Activated B cell treated with CpG ODN at 0.5 μM for 24 hours (primary cell): ENCODE measurements around the gene CORO6. TPM values are rescaled to one million over a fixed set of nuclear protein-coding genes. Genes with fewer than 3 reads are reported as not detected.

Source experiments
- ATAC-seq: fragments of 200-7000 bp; cut with Tn5 transposase; one replicate; pipeline ENCODE4 v1.10.0; 2021; ENCODE audit warnings: low read depth, mild to moderate bottlenecking, moderate library complexity
- CTCF ChIA-PET: fragments of 350-600 bp; sonication (Branson Sonifier 250); formaldehyde crosslinking; loops from one replicate; lab custom pipeline; 2021; ENCODE audit warnings: antibody characterized with exemption; lab: Charles Lee
- POLR2A ChIA-PET: fragments of 350-600 bp; sonication (Branson Sonifier 250); formaldehyde crosslinking; loops from one replicate; lab custom pipeline; 2021; ENCODE audit warnings: antibody characterized with exemption; lab: Charles Lee
- DNase-seq: peaks from one replicate; pipeline ENCODE4 v3.0.0; 2022
- H3K27ac Mint-ChIP-seq: one replicate; pipeline ENCODE4 v1.8.0; 2020; ENCODE audit warnings: mixed read lengths
- H3K27me3 Mint-ChIP-seq: one replicate; pipeline ENCODE4 v1.8.0; 2021; ENCODE audit warnings: mixed read lengths
- H3K36me3 Mint-ChIP-seq: one replicate; pipeline ENCODE4 v1.8.0; 2021; ENCODE audit warnings: low read depth, mixed read lengths
- H3K4me1 Mint-ChIP-seq: one replicate; pipeline ENCODE4 v1.8.0; 2021; ENCODE audit warnings: mixed read lengths
- H3K4me3 Mint-ChIP-seq: one replicate; pipeline ENCODE4 v1.8.0; 2020; ENCODE audit warnings: mild to moderate bottlenecking, mixed read lengths
- H3K9me3 Mint-ChIP-seq: one replicate; pipeline ENCODE4 v1.8.0; 2020; ENCODE audit warnings: mixed read lengths
- intact Hi-C: fragments of 100-400 bp; cut with micrococcal nuclease; formaldehyde crosslinking; loops from one replicate; pipeline ENCODE4 v1.15.1; 2024
- total RNA-seq: library from RNA; stranded (reverse); gene quantifications from 2 replicates; pipeline ENCODE4 v1.2.3, GENCODE V29; 2022
- TF ChIP-seq, protein P1 (sequence below): fragments of 200-600 bp; IDR thresholded peaks from one replicate; pipeline ENCODE4 v1.8.0; 2022; ENCODE audit warnings: antibody characterized with exemption, mild to moderate bottlenecking

CORO6 gene
- total RNA-seq, 1 donor from 2014 or later = 4.1 TPM

DNA sequence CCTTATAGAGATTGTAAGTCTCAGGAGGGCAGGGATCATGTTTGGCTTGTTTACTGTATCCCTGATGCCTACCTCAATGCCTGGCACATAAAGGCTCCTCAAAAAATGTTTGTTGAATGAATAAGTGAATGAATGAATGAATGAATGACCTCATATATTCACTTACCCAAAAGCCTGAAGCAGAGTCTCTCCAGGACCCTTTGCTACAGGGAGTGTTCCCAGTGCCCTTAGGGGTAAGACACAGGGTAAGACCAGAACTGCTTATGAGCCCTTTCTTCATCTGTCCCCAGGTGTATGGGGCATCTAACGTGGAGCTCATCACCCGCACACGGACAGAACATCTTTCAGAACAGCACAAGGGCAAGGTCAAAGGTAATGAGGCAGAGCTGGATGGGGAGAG lies 12.3 kb downstream of the CORO6 start:
- DNase-seq = no peak
- ATAC-seq = no peak
- POLR2A ChIA-PET = no interaction called here
- H3K27me3 Mint-ChIP-seq = no peaks in the 10 kb centered on the region
- TF ChIP-seq, protein P1, sequence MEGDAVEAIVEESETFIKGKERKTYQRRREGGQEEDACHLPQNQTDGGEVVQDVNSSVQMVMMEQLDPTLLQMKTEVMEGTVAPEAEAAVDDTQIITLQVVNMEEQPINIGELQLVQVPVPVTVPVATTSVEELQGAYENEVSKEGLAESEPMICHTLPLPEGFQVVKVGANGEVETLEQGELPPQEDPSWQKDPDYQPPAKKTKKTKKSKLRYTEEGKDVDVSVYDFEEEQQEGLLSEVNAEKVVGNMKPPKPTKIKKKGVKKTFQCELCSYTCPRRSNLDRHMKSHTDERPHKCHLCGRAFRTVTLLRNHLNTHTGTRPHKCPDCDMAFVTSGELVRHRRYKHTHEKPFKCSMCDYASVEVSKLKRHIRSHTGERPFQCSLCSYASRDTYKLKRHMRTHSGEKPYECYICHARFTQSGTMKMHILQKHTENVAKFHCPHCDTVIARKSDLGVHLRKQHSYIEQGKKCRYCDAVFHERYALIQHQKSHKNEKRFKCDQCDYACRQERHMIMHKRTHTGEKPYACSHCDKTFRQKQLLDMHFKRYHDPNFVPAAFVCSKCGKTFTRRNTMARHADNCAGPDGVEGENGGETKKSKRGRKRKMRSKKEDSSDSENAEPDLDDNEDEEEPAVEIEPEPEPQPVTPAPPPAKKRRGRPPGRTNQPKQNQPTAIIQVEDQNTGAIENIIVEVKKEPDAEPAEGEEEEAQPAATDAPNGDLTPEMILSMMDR = no peak
- CTCF ChIA-PET = interaction anchor here (1.0 to 1.5 kb wide), 2 partner anchors 17 to 487 kb away, joined by 3 read pairs; partner anchors contain the start of gene ANKRD13B
- no peak overlapping the region for H3K27ac Mint-ChIP-seq
- intact Hi-C loops = loop anchor here (10.0 kb wide), 1 partner anchor 466 kb away; no protein-coding TSS in a partner anchor
- H3K4me3 Mint-ChIP-seq = no peak overlapping the region
- H3K4me1 Mint-ChIP-seq = peaks cover 18% of the 10 kb centered on the region
- no peaks in the 10 kb centered on the region for H3K9me3 Mint-ChIP-seq
- no peaks in the 10 kb centered on the region for H3K36me3 Mint-ChIP-seq

DNA sequence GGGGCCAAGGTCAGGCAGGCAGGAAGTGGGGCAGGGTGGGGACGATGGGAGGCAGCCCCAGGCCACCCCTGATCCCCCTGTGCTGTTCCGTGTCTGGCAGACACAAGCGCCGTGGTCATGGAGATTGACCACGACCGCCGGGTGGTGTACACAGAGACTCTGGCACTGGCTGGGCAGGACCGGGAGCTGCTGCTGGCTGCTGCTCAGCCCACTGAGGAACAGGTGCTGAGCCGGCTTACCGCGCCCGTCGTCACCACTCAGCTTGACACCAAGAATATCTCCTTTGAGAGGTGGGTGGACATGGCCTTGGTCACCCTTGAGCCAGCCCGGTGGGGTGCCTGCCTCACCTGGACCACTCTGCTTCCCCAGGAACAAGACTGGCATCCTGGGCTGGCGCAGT lies 13.7 kb downstream of the CORO6 start:
- Mint-ChIP-seq H3K36me3 (no peaks in the 10 kb centered on the region), H3K27ac (no peak overlapping the region), H3K4me1 (peaks cover 4% of the 10 kb centered on the region), H3K9me3 (no peaks in the 10 kb centered on the region), H3K4me3 (no peak overlapping the region), H3K27me3 (no peaks in the 10 kb centered on the region)
- intact Hi-C loops = no loop called here
- ChIA-PET POLR2A (no interaction called here), CTCF (interaction anchor here (1.0 kb wide), 1 partner anchor 8 kb away, joined by 4 read pairs; no protein-coding TSS in a partner anchor)
- ATAC-seq (no peak), DNase-seq (no peak)
- TF ChIP-seq, protein P1 = no peak

DNA sequence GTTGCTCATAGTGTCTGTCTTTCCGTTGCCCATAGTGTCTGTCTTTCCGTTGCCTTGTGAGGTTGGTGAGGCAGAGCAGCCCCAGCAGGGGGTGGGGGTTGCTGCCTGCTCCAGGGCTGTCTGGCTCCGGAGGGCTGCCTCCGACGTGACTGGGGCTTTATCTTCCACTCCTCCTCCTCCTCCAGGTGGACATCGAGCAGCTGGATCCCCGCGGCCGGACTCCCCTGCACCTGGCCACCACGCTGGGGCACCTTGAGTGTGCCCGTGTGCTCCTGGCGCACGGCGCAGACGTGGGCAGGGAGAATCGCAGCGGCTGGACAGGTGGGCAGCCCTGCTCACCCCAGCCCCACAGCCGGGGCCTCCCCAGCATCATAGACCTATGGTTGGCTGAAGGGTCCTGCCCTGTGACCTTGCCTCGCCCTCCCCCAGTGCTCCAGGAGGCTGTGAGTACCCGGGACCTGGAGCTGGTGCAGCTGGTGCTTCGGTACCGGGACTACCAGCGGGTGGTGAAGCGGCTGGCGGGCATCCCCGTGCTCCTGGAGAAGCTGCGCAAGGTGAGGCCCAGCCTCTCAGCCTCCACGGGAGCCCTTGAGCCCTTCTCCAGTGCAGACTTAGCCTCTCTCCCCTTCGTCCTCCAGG lies 15.0 kb downstream of the CORO6 start:
- POLR2A ChIA-PET = no interaction called here
- H3K27me3 Mint-ChIP-seq = no peaks in the 10 kb centered on the region
- intact Hi-C loops = no loop called here
- H3K36me3 Mint-ChIP-seq = no peaks in the 10 kb centered on the region
- H3K4me1 Mint-ChIP-seq = no peaks in the 10 kb centered on the region
- TF ChIP-seq, protein P1 = no peak
- no peak overlapping the region for H3K27ac Mint-ChIP-seq
- no peak for ATAC-seq
- DNase-seq = no peak
- CTCF ChIA-PET = interaction anchor here (1.0 kb wide), 1 partner anchor 10 kb away, joined by 4 read pairs; no protein-coding TSS in a partner anchor
- H3K9me3 Mint-ChIP-seq = no peaks in the 10 kb centered on the region
- H3K4me3 Mint-ChIP-seq = no peak overlapping the region

DNA sequence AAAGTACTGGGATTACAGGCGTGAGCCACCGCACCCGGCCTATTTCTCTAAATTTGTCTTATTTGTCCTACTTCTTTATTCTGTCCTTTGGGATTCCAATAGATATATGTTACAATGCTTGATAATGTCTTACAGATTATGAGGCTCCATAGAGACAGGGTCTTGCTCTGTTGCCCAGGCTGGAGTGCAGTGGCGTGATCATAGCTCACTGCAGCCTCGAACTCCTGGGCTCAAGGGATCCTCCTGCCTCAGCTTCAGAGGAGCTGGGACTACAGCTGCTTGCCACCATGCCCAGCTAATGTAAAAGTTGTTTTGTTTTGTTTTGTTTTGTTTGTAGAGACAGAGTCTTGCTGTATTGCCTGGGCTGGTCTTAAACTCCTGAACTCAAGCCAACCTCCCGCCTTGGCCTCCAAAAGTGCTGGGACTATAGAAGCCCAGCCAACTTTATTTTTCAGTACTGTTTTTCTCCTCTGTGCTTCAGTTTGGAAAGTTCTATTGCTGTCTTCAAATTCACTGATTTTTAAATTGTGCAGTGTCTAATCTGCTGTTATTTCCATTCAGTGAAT lies 19.5 kb downstream of the CORO6 start:
- no peaks in the 10 kb centered on the region for H3K27me3 Mint-ChIP-seq
- H3K4me3 Mint-ChIP-seq = no peak overlapping the region
- ATAC-seq = no peak
- POLR2A ChIA-PET = no interaction called here
- TF ChIP-seq, protein P1 = no peak
- no peak for DNase-seq
- no peaks in the 10 kb centered on the region for H3K9me3 Mint-ChIP-seq
- H3K36me3 Mint-ChIP-seq = no peaks in the 10 kb centered on the region
- no peaks in the 10 kb centered on the region for H3K4me1 Mint-ChIP-seq
- intact Hi-C loops = no loop called here
- CTCF ChIA-PET = no interaction called here
- no peak overlapping the region for H3K27ac Mint-ChIP-seq

DNA sequence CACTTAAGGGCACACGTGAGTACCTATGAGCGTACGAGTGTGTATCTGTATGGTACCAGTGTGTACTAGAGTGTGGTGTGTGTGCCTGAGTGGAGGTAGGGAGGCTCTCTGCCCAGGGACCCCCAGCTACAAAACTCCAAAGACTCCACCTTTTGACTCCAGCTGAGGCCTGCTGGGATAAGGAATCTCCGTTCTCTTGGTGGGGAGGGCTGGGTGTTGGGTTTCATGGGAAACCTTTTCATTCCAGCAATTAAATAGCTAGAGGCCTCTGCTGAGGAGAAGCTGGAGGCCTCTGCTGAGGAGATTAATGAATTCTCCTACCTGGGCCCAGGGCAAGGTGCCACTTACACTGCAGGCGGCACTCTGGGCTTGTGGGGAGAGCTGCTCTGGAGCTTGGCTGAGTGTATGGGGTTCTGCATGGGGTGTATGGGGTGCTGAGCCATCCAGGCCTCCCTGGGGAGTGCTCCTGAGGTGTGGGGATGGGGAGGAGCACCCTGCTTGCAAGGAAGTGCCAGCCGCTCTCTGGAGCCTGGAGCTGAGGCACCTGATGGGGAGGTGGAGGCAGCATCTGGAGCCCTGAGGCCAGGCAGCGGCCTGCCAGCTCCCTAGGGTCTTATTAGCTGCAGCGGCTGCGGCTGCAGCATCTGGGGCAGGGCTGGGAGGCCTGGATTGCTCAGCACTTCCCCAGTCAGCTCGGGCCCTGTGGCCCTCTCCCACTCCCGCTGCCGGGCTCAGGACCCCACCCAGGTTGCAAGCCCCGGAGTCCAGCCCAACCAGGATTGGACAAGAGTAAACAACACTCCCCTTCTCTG lies 25.1 kb downstream of the CORO6 start:
- peaks cover 10% of the 10 kb centered on the region for H3K4me1 Mint-ChIP-seq
- no peaks in the 10 kb centered on the region for H3K9me3 Mint-ChIP-seq
- no peak overlapping the region for H3K4me3 Mint-ChIP-seq
- no peak for ATAC-seq
- TF ChIP-seq, protein P1 = no peak
- ChIA-PET CTCF (interaction anchor here (1.2 kb wide), 1 partner anchor 16 kb away, joined by 3 read pairs; no protein-coding TSS in a partner anchor), POLR2A (no interaction called here)
- no peaks in the 10 kb centered on the region for H3K27me3 Mint-ChIP-seq
- no peak for DNase-seq
- intact Hi-C loops = loop anchor here (10.0 kb wide), 1 partner anchor 643 kb away; the partner anchor contains the start of gene PHF12
- H3K36me3 Mint-ChIP-seq = no peaks in the 10 kb centered on the region
- no peak overlapping the region for H3K27ac Mint-ChIP-seq
